K562 (cell line): Measurements from ENCODE around the gene CDHR2. TPM values are rescaled to one million over a fixed set of nuclear protein-coding genes. Genes with fewer than 3 reads are reported as not detected.

Experiments used
- ATAC-seq: fragments of 200-7000 bp; cut with Tn5 transposase; 3 replicates; pipeline ENCODE4 v1.9.1; 2020; ENCODE audit warnings: moderate library complexity
- BruUV-seq: library from RNA; stranded (reverse); fragments of 400-500 nt; replicated peaks from 2 replicates; lab custom pipeline; 2021; lab: Mats Ljungman, UMichigan
- CTCF ChIA-PET: fragments of 300-600 bp; formaldehyde crosslinking; extraction: SDS; loops from one replicate; lab custom pipeline; 2021; ENCODE audit warnings: low intra/inter-chr PET ratio; lab: Yijun Ruan, JAX
- POLR2A ChIA-PET: fragments of 300-600, 350-650 bp; sonication (Branson Sonifier 250); formaldehyde crosslinking; extraction: SDS; loops from one replicate; lab custom pipeline; 2021; ENCODE audit warnings: antibody characterized with exemption, inconsistent platforms; lab: Yijun Ruan, JAX
- DNase-seq, 4 experiments: peaks; one replicate each; pipeline versions ENCODE4 v3.0.0 to v3.0.0-alpha.2; 2011 to 2018; ENCODE audit warnings: low spot score in 3 of 4, mixed read lengths in 3 of 4; ENCODE audit errors: extremely low read depth in 1 of 4
- FAIRE-seq: peaks from 2 replicates; lab custom pipeline; 2011; peaks lifted over from hg19 to GRCh38; lab: Jason Lieb, UNC
- H2AFZ ChIP-seq: 2 replicates; pipeline ENCODE4 v1.6.0; 2011; ENCODE audit warnings: low read depth, low read length, control low read depth, inconsistent platforms
- H3K27ac ChIP-seq: fragments of 200-600 bp; 3 replicates; pipeline ENCODE4 v1.8.0; 2011; ENCODE audit warnings: low read depth, mild to moderate bottlenecking, control low read depth, inconsistent platforms, low read length, moderate library complexity, mixed read lengths; ENCODE audit errors: extremely low read depth
- H3K27me3 ChIP-seq, 2 experiments: fragments of 300-600 bp in 1 of 2; 2 replicates in 1 of 2; 3 replicates in 1 of 2; pipeline versions ENCODE4 v1.6.0 to v1.8.0; 2011; ENCODE audit warnings: inconsistent platforms in 2 of 2, low read length in 2 of 2, mild to moderate bottlenecking in 1 of 2, mixed read lengths in 1 of 2, moderate library complexity in 1 of 2; ENCODE audit not compliant: control insufficient read depth in 2 of 2, insufficient read depth in 2 of 2
- H3K36me3 ChIP-seq: fragments of 300-600 bp; 3 replicates; pipeline ENCODE4 v1.8.0; 2011; ENCODE audit warnings: mild to moderate bottlenecking, low read length, inconsistent platforms; ENCODE audit not compliant: control insufficient read depth, insufficient read depth
- H3K4me1 ChIP-seq, 2 experiments: fragments of 200-600 bp in 1 of 2; replicated peaks in 1 of 2; 2 replicates in 1 of 2; 3 replicates in 1 of 2; pipeline versions ENCODE4 v1.5.1 to v1.8.0; 2011; ENCODE audit warnings: inconsistent platforms in 2 of 2, low read length in 2 of 2, mild to moderate bottlenecking in 1 of 2, mixed read lengths in 1 of 2, moderate library complexity in 1 of 2; ENCODE audit not compliant: control insufficient read depth in 2 of 2, insufficient read depth in 2 of 2
- H3K4me2 ChIP-seq: 2 replicates; pipeline ENCODE4 v1.6.1; 2011; ENCODE audit warnings: low read length, control low read depth, inconsistent platforms, mixed read lengths; ENCODE audit not compliant: insufficient read depth
- H3K4me3 ChIP-seq: fragments of 200-600 bp; sonication (generic), shearing (Covaris generic); 2 replicates; pipeline ENCODE4 v1.5.1; 2016; ENCODE audit warnings: control low read depth, inconsistent platforms
- H3K79me2 ChIP-seq: fragments of 200-600 bp; 3 replicates; pipeline ENCODE4 v1.8.0; 2011; ENCODE audit warnings: low read length, inconsistent platforms; ENCODE audit not compliant: control insufficient read depth, insufficient read depth
- H3K9ac ChIP-seq, 2 experiments: 2 replicates each; pipeline versions ENCODE4 v1.6.0 to v1.6.1; 2011; ENCODE audit warnings: low read depth in 2 of 2, low read length in 2 of 2, control low read depth in 1 of 2, inconsistent platforms in 1 of 2, mild to moderate bottlenecking in 1 of 2, mixed read lengths in 1 of 2; ENCODE audit not compliant: insufficient read depth in 1 of 2
- H3K9me1 ChIP-seq: one replicate; pipeline ENCODE4 v1.6.0; 2011; ENCODE audit warnings: inconsistent platforms, mild to moderate bottlenecking, low read length, moderate library complexity; ENCODE audit not compliant: control insufficient read depth, insufficient read depth
- H3K9me3 ChIP-seq: replicated peaks from 2 replicates; pipeline ENCODE4 v1.5.1; 2011; ENCODE audit warnings: low read depth, low read length, inconsistent platforms; ENCODE audit not compliant: control insufficient read depth, insufficient read depth
- H4K20me1 ChIP-seq: replicated peaks from 2 replicates; pipeline ENCODE4 v1.6.1; 2011; ENCODE audit warnings: low read length, inconsistent platforms, mixed read lengths; ENCODE audit not compliant: control insufficient read depth, insufficient read depth
- NFIC ChIP-seq: fragments of 450-650 bp; IDR thresholded peaks from 2 replicates; pipeline ENCODE4 v1.6.1; 2017; ENCODE audit warnings: mild to moderate bottlenecking, inconsistent platforms
- NFIX ChIP-seq: fragments of 250-450 bp; sonication (Bioruptor Pico); IDR thresholded peaks from 2 replicates; pipeline ENCODE4 v1.4.0; 2020; ENCODE audit warnings: low read depth, mild to moderate bottlenecking, moderate library complexity
- PHTF2 ChIP-seq: fragments of 250-450 bp; sonication (Bioruptor Pico); IDR thresholded peaks from 2 replicates; pipeline ENCODE4 v1.5.0; 2021; ENCODE audit warnings: mild to moderate bottlenecking
- SPI1 ChIP-seq: IDR thresholded peaks from 2 replicates; pipeline ENCODE4 v1.6.1; 2011; ENCODE audit warnings: low read depth, low read length, control low read depth, borderline replicate concordance
- WGBS: fragments of 100-300 bp; shearing (Covaris generic); methylation state at CpG from one replicate; pipeline ENCODE4 v1.1.6; 2016; ENCODE audit warnings: low coverage, mixed read lengths; ENCODE audit not compliant: insufficient coverage; ENCODE audit errors: missing lambda C conversion rate; 5-methylcytosine and 5-hydroxymethylcytosine counted together
- in situ Hi-C: fragments of 300-500 bp; cut with MboI; formaldehyde crosslinking; loops from 4 replicates; pipeline ENCODE4 v1.15.0; 2018; ENCODE audit warnings: inconsistent platforms, mixed read lengths
- intact Hi-C: fragments of 100-400 bp; cut with micrococcal nuclease; formaldehyde crosslinking; loops from 2 replicates; pipeline ENCODE4 v1.14.2; 2022
- polyA plus RNA-seq, 8 experiments: library from polyadenylated mRNA; depleted of rRNA in 4 of 8; stranded (reverse) in 5 of 8; unstranded in 3 of 8; fragments of >200 nt; fragmentation: Nextera tagmentation in 2 of 8; fragmentation: Illumina TruSeq in 1 of 8; extraction: Ambion mirVana in 2 of 8; extraction: Trizol in 1 of 8; gene quantifications; 2 replicates each; pipeline versions ENCODE4 v1.2.1 to v1.2.3, GENCODE V29; 2011 to 2014; ENCODE audit warnings: inconsistent platforms in 1 of 8, missing spikeins in 1 of 8
- total RNA-seq, 7 experiments: library from RNA; depleted of rRNA in 6 of 7; stranded (reverse); fragments of >200 nt in 6 of 7; fragmentation: Illumina TruSeq in 2 of 7; extraction: Trizol in 2 of 7; gene quantifications; 2 replicates each; pipeline versions ENCODE4 v1.2.1 to v1.2.3, GENCODE V29; 2011 to 2021; ENCODE audit warnings: low replicate concordance in 1 of 7

CDHR2 gene
- total and polyA plus RNA-seq, 9 of the 15 experiments (the other 6 are each of a cell fraction or from before 2014, with no cell fraction given) = 0.01 to 0.62 (median 0.09) TPM; not detected in 2

- no peak for ATAC-seq
- 63% methylated on average over 5 of the region's 8 CpGs for WGBS
- in situ Hi-C loops (no loop called here), intact Hi-C loops (no loop called here)
- BruUV-seq = no TSS peak
- Histone ChIP-seq H3K9me1 (peaks cover 4% of the 10 kb centered on the region), H3K36me3 (peaks cover 65% of the 10 kb centered on the region; the same call in 2 of the 3 replicates), H3K9ac (peak overlapping the region in 1 of 2 experiments; percentile 87; a peak in 2 of 4 replicates), H4K20me1 (peaks cover 26% of the 10 kb centered on the region; the same call in 1 of the 2 replicates), H3K4me3 (no peak overlapping the region), H2AFZ (no peak overlapping the region), H3K4me2 (peak overlapping the region; percentile 99), H3K9me3 (no peaks in the 10 kb centered on the region), H3K79me2 (peaks cover 43% of the 10 kb centered on the region), H3K4me1 (peaks cover 30 to 57% of the 10 kb centered on the region in 2 experiments), H3K27me3 (no peaks in the 10 kb centered on the region), H3K27ac (no peak overlapping the region)
- FAIRE-seq = no peak
- peak in 2 of 4 experiments; percentile 34 to 50 for DNase-seq
- ChIA-PET CTCF (no interaction called here), POLR2A (interaction anchor here (0.5 to 1.2 kb wide), 6 partner anchors 9 to 642 kb away, joined by 3 to 5 read pairs (median 4); no protein-coding TSS in a partner anchor)
- TF ChIP-seq NFIX (CRISPR knock-in tag) (0 out of 2 replicates have a peak, but pooled peaks have one; percentile 31), SPI1 (peak; percentile 80; the same call in 1 of the 2 replicates), NFIC (peak; percentile 86), PHTF2 (CRISPR knock-in tag) (no peak)
These were observed 15.8 kb upstream of the CDHR2 start for GRCh38 chr5:176533390-176533789.
